HG02571 (cell line): ENCODE measurements around the gene NCAPG2.

Source experiments
- ATAC-seq: cut with Tn5 transposase; IDR thresholded peaks from one replicate; pipeline ENCODE4 v1.9.1; 2021; ENCODE audit warnings: mild to moderate bottlenecking, moderate library complexity; ENCODE audit not compliant: unreplicated experiment

NCAPG2 gene

DNA sequence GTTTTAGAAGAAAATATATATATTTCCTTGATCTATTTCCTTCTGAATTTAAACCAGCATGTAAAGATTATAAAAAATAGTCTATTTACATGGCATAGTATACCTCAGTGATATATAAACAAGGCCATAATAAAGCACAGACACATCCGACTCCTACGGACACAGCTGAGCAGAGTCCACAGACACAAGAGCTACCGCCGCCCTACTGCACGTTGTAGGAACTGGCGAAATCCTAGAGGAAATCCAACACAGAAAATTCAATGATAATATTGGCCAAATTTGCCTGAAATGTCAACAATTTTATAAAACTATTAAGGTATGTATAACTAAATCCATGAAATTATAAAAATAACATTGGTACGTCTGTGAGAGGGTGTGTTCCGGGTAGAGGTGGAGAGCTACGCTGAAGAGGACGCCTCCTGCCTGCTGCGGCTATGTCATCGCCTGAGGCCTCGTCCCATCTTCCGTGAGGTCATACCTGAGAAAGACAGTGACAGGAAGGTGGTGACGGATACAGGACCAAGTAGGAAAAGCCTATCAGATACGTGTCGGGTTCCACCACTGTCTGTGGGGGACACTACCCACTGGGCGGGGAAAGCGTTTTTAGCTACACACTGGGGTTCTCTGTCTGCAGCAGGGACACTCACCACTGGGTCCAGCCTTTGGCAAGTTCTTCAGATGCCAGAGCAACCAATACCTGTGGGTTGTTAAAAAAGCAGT lies 29.3 kb upstream of the NCAPG2 start:
- no peak for ATAC-seq

DNA sequence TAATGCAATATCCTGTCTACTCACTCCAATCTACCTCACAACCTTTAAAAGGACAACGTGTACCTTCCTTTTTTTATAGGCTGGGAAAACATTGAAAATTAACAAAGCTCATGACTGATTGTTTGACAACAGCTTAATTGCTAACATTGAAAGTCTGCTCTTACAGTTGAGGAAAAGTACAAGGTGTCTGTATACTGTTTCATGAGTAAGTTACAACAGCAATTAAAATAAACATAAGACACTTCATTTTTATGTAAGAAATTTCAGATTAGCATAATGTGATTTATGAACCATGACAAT lies 28.6 kb upstream of the NCAPG2 start:
- ATAC-seq: no peak

DNA sequence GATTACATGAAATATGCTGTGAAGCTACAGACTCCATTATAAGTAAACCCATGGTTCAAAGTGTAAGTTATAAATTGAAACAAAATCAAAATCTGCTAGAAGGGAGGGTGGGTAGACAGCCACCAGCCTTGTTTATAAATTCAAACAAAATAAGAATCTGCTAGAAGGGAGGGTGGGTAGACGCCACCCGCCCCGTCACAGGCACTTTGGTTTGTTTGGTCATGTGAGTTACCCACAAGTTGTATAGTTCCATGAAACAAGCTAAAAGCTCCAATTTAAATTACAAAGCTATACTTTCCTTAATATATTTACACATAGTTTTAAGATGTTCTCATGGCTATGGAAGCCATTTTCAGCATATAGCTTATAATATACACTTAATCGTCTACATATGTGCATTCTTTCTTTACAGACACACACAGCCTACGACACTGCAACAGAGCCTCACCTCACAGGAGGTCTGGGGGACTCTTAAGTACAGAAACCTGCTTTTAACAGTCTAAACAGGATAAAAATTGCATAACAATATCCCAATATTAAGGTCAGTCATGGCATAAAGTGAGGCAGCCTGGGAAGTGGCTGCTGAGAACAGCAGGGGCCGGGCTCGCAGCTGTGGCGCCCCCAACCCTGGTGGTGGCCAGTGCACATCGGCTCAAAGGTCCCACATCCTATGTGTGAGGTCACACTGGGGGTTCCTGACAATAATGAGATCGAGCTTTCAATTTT lies 28.1 kb upstream of the NCAPG2 start:
- no peak for ATAC-seq

DNA sequence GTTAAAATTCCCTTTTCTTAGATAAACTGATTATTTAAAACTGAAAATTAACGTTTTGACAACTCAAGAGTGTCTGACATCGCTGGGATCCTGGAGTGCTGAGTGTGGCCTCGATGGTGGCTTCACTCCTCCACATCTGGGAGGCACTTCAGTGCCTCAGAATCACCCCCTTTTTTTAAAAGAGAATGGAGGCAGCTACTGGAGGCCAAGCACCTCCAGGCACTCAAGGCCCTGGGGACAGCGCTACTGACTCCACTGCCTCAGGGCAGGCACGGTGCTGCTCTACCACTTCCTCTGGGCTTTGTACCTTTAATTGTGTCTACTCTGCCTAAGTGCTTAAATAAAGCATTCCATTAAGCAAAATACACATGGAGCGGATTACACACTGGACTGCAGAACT lies 27.2 kb upstream of the NCAPG2 start:
- ATAC-seq: no peak

DNA sequence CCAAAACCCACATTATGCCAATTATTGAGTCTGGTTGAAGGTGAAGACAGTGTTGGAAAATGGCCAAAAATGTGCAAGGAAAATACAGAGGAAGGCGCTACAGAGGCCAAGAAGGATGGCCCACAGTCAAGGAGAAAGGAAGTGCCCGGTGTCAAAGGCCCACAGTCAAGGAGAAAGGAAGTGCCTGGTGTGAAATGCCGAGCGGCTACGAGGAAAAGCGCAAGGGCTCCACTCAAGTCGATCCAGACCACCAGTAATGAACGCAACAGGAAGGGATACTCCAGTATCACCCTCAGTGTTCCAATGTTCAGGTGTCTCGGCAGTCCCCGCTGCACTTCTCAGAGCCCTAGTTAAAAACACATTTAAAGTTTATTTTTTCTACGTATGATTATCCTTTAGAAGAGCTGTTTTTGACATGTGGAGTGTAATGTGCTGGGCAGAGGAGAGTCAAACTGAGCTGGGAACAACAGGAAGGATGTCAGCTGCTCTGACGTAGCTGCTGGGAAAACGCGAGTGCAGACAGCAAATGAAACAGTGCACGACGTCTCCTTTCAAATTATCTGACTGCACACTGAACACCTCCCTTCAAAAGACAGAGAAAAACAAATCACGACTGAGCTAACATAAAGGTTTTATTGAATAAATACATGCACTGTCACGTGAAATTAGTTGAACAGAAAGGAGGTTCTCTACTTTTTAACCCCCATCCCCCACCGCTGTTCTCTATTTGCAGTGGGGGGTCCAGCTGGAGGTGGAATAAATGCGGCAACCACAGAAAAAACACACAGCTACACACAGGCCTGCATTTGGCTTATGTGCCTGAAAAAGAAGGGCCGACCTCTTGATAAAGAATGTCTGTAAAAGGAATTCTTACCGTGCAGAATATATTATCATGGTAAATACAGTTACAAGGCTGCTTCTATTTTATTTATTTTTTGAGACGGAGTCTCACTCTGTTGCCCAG lies 26.1 kb upstream of the NCAPG2 start:
- no peak for ATAC-seq

DNA sequence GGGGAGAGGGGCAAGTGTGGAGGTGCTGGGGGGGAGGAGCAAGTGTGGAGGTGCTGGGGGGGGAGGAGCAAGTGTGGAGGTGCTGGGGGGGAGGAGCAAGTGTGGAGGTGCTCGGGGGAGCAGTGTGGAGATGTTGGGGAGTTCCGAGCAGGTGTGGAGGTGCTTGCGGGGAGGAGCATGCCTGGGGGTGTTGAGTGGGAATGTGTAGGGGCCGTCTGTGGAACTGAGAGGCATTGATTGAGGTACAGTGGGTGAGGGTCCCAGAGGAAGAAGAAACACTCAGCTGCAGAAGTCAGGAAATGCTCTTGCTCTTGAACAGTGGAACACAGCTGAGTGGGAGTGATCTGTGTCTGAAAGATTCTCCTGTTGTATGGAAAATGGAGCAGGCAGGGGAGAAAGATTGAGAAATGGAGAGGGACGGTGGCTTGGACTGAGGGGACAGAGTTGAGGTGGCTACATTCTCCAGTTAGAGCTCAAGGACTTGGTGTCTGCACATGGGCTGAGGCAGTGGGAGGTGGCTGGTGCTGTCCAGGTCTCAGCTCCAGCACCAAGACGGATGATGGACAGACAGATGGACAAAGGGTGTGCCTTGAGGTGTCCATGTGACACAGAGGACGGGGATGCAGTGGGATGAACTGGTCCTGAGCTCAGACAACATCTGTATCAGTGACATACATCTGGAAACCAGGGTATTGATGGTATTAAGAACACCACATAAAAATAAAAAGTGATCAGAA lies 25.2 kb upstream of the NCAPG2 start:
- no peak for ATAC-seq

DNA sequence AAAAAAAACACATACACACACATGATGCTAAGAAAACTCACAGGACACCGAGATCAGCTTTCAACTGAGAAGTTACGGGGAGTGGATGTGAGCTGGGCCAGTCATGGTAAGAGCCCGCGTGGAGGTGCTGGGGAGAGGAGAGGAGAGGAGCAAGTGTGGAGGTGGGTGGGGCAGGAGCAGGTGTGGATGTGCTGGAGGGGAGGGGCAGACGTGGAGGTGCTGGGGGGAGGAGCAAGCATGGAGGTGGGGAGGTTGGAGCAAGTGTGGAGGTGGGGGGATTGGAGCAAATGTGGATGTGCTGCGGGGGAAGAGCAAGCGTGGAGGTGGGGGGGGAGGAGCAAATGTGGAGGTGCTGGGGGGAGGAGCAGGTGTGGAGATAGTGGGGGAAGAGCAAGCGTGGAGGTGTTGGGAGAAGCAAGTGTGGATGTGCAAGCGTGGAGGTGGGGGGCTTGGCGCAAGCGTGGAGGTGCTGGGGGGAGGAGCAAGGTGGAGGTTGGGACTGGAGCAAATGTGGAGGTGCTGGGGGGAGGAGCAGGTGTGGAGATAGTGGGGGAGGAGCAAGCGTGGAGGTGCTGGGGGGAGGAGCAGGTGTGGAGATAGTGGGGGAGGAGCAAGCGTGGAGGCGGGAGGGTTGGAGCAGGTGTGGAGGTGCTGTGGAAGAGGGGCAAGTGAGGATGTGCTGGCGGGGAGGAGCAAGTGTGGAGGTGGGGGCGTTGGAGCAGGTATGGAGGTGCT lies 24.5 kb upstream of the NCAPG2 start:
- no peak for ATAC-seq

DNA sequence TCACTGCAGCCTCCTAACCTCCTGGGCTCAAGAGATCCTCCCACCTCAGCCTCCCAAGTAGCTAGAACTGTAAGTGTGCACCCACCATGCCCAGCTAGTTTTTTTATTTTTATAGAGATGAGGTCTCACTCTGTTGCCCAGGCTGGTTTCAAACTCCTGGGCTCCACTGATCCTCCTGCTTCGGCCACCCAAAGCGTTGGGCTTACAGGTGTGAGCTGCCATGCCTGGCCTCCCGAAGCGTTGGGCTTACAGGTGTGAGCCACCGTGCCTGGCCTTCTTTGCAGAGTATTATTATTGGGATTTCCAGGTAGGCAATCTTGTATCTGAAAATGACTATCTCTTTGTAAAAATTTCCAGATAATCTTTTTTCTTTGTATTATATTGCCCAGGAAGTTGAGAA lies 23.1 kb upstream of the NCAPG2 start:
- no peak for ATAC-seq

DNA sequence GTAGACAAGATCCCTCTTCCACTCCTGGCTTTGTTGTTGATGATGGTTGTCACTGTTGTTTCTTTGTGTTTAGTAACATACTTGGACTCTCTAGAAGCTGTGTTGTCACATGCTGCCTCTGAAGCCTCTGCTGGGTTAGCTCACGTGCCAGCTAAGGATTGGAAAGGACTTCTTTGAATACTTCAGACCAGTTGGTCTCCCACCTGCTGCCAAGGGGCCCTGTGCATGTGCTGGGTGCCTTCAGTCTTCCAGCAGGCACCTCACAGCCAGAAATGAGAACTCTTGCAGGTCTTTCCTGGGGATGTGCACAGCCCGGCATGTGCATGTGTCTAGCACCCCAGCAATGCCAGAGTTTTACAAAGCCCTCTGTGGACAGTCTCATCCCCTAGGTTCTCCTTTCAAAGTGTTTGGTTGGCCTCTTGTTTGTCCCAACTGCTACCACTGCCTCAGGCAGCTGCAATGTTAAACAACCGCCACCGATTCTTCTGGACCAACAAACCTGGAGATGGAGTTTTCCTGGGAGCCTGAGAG lies 21.7 kb upstream of the NCAPG2 start:
- ATAC-seq: no peak

DNA sequence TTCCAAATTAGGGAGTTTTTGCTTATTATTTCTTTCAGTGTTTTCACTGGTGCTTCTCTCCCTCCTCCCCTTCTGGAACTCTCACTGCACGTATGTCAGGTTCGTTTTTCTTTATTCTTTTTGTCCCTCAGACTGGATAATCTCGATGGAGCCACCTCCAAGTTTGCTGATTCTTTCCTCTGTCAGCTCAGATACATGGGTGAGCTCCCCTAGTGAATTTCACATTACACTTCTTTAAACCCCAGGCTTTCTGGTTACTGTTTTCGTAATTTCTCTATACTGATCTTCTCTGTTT lies 20.8 kb upstream of the NCAPG2 start:
- no peak for ATAC-seq

DNA sequence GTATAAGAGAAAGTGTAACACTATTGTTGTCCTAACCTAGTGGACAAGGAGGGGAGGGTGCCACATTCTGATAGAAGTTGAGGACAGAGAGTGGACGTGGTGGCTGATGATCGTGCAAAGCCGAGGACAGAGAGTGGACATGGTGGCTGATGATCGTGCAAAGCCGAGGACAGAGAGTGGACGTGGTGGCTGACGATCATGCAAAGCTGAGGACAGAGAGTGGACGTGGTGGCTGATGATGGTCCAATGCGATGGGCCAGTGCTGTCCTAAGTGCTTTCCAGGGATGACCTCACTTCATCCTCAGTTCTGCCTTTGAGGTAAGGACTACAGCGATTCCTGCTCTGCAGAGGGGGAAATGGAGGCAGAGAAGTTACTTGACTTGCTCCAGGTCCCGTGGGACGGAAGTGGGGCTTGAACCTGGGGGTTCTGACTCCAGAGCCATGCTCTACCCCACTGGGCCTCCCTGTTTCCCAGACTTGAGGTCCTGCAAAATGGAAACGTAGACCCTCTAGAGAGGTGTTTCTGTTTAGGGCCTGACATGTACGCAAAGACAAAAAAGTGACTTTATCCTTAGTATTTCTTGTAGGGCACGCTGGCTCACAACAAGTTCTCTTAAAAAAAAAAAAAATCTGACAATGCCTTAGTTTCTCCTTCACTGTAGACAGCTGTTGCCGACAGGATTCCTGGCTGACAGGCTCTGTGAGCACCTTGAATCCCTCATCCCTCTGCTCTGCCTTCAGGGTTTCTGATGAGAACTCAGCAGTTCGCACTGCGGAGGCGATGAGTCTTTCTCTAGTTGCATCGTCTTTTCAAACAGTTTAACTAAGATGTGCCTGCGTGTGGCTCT lies 20.3 kb upstream of the NCAPG2 start:
- no peak for ATAC-seq

DNA sequence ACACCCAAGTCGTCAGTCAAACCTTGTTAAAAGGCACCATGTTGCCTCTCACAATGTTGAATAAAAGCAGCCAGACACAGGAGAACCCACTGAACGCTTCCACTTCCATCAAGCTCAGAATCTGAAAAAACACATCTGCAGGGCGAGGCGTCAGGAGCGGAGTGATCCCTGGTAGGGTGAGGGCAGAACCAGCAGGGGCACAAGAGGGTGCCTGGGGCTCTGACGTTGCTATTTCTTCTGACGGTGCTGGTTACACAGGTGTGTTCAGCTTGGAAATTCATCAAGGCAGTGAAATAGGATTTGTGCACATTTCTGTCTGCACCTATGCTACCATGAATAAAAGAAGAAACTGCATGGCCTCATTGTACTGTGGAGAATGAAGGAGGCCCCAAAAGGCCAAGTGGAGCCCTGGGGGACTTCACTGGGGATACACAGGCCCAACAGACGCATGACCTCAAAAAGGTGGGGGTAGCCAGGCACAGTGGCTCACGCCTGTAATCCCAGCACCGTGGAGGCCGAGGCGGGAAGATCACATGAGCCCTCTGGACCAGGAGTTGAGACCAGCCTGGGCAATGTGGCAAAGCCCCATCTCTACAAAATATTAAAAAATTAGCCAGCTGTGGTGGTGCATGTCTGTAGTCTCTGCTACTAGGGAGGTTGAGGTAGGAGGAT lies 19.2 kb upstream of the NCAPG2 start:
- no peak for ATAC-seq

DNA sequence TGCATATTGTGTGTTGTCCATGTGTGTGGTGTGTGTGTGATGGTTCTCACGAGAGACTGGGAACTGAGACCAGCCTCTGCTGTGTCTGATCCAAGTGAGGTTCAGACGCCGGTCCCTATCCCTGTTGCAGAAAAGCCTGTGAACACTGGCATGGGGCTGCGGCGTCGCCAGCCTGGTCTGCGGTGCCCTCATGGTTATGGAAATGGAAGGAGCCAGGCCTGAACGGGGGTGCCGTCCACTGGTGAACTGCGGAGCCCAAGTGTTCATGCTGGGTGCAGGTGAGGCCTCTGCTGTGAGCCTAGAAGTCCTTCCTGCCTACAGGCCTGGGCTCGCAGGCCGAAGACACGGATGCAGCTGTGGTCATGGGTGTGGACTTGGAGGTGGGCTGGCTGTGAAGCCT lies 18.7 kb upstream of the NCAPG2 start:
- ATAC-seq: no peak

DNA sequence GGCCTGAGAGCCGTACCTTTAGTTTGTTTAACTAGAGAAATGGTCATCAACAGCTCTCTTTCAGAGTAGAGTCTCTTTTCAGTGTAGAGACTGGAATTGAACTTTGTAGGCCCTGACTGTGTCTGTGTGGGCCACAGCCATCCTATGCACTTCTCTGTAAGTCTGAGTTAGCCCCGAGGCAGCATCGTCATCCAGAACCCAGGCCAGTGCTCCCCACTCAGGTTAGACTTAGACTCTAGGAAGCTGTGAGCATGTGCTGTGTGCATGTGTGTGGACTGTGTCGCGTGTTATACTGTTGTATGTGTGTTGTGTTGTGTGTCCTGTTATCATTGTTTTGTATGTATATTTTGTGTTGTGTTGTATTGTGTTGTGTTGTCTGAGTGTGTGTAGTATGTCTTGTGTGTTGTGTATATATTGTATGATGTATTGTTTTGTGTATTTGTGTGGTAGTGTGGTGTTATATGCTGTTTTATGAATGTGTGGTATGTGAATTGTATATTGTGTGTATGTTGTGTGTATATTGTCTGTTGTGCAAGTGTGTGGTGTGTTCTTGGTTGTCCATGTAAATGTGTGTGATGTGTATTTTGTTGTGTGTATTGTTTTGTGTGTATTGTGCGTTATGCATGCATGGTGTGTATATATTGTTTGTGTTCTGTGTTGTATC lies 18.1 kb upstream of the NCAPG2 start:
- no peak for ATAC-seq

DNA sequence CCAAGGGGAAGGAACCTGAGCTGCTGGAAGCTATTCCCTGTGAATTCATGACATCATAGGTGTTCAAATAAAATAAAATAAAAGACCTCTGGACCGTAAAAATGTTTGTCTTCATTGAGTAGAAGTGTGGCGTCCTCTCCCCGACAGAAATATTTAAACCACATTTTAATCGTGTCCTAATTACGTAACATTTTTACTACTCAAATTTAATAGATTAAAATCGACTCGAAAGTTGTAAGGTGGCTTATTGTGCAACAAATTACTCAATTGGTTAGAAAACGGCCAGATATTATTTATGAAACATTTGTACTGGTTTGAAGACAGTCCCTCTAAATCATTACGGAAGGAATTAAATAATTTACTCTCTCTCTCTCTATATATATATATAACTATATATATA lies 15.5 kb upstream of the NCAPG2 start:
- no peak for ATAC-seq

DNA sequence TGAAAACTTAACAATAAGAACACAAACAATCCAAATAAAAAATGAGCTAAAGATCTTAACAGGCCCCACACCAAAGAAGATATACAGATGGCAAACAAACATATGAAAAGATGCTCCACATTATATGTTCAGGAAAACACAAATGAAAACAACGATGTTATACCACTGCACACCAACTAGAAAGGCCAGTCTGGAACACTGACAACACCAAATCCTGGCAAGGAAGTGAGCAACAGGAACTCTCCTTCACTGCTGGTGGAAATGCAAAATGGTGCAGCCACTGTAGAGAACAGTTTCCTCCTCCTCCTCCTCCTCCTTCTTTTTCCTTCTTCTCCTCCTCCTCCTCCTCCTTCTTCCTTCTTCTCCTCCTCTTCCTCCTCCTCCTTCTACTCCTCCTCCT lies 12.2 kb upstream of the NCAPG2 start:
- ATAC-seq: no peak

DNA sequence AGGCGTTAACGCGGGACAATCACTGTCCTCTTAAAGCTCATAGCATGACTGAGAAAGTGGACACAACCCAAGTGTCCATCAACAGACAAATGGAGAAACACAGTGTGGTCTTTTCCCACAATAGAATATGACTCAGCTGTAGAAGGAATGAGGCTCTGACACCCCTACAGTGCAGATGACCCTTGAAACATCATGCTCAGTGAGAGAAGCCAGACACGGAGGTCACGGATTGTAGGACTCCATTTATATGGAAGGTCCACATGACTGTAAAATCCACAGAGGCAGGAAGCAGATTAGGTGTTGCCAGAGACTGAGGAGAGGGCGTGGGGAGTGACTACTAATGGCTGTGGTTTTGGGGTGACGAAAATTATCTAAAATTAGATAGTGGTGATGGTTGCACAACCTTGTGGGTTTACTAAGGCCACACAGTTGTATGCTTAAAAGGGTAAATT lies 6.1 kb upstream of the NCAPG2 start:
- ATAC-seq: no peak

DNA sequence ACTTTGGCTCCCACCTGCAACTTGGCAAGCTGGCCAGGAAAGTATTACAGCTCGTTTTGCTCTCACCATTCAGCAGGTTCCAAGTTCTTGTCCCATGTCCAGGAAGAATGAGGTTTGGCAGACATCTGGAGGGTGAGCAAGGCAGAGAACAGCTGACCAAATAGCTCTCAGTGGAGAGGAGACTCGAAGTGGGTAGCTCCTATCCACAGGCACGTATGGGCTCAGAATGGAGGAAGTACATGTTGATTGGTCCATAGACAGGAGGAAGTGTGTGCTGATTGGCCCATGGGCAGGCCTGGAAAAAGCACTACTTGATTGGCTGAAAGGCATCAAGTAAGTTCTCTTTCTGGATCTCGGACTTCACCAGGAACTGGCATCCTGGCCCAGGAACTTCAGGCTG lies 3.0 kb upstream of the NCAPG2 start:
- ATAC-seq: no peak
